Measurements from ENCODE around the gene RAB7B.

The RAB7B gene

DNA sequence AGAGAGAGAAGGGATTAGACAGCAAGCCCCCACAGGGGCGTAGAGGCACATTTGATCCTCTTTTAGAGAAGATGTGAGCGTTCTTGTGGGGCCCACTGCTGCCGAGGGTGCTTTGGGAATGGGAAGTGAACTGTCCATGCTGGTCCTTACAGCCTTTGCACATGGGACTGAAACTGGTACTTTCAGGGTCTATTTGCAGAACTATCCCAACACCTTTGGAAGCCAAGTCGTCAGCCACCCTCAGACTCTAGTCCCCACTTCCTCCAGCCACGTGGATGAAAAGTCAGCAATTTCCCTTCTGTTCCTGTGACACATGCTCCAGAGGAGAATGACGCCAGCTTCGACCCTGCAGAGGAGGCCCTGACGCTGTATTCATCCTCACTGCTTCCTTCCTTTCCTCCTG, 2.6 kb upstream of the RAB7B start:
- TF ChIP-seq, protein P1, sequence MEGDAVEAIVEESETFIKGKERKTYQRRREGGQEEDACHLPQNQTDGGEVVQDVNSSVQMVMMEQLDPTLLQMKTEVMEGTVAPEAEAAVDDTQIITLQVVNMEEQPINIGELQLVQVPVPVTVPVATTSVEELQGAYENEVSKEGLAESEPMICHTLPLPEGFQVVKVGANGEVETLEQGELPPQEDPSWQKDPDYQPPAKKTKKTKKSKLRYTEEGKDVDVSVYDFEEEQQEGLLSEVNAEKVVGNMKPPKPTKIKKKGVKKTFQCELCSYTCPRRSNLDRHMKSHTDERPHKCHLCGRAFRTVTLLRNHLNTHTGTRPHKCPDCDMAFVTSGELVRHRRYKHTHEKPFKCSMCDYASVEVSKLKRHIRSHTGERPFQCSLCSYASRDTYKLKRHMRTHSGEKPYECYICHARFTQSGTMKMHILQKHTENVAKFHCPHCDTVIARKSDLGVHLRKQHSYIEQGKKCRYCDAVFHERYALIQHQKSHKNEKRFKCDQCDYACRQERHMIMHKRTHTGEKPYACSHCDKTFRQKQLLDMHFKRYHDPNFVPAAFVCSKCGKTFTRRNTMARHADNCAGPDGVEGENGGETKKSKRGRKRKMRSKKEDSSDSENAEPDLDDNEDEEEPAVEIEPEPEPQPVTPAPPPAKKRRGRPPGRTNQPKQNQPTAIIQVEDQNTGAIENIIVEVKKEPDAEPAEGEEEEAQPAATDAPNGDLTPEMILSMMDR (IDR thresholded peaks at IDR 0.05; ENCODE audit: low read depth, low read length, missing control alignments), result no peak
- H3K36me3 ChIP-seq (replicated peaks), result no peaks in the 10 kb centered on the region
- in situ Hi-C loops (cut with HindIII; ENCODE audit: low pct_ligation_motif_present, low sequenced_read_pairs), result no loop called here
- no peak for DNase-seq
- no peak overlapping the region for H3K4me3 ChIP-seq (ENCODE audit: low read depth, low read length)
- H3K27me3 ChIP-seq (replicated peaks), result no peaks in the 10 kb centered on the region
- no peak overlapping the region for H3K27ac ChIP-seq

DNA sequence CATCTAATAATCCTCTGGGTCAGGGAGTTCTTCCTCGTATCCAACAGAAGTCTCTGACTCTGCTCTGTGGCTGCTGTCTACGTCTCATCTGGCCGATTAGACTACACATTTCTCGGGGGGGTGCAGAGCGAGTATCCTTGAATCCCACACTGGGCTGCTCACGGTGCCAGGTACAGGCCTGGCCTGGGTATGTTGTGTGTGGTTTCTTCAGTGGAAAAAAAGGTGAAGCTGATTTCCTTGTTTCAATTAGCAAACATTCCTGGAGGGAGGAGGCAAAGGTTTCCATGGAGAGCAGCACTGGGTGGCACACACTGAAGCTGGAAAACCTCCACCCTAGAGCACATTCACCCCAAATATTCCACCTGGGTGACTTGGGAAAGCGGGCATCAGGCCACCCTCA, 2.0 kb upstream of the RAB7B start:
- H3K27me3 ChIP-seq (replicated peaks), result no peaks in the 10 kb centered on the region
- in situ Hi-C loops (cut with HindIII; ENCODE audit: low pct_ligation_motif_present, low sequenced_read_pairs), result no loop called here
- no peak overlapping the region for H3K4me3 ChIP-seq (ENCODE audit: low read depth, low read length)
- TF ChIP-seq, protein P1 (IDR thresholded peaks at IDR 0.05; ENCODE audit: low read depth, low read length, missing control alignments), result no peak
- no peak for DNase-seq
- no peaks in the 10 kb centered on the region for H3K36me3 ChIP-seq (replicated peaks)
- H3K27ac ChIP-seq, result no peak overlapping the region

DNA sequence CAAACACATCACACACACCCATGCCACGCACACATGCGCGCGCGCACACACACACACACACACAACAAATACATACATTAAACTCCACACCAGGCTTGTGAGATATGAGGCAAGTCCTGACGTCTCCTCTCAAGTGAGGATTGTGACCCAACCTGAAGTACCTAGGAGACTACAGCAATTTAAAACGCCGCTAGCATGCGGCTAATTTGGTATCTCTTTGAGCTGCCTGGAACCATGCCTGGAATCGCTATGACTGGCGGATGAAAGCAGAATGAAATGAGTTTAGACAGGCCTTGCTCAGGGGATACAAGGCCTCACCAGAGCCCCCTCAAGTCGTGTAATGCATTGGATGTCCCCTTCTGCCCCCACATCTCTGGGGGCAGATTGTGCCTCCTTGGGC, 1.6 kb upstream of the RAB7B start:
- Histone ChIP-seq H3K4me3 (ENCODE audit: low read depth, low read length) (no peak overlapping the region), H3K27me3 (replicated peaks) (no peaks in the 10 kb centered on the region), H3K27ac (no peak overlapping the region), H3K36me3 (replicated peaks) (no peaks in the 10 kb centered on the region)
- in situ Hi-C loops (cut with HindIII; ENCODE audit: low pct_ligation_motif_present, low sequenced_read_pairs), result no loop called here
- TF ChIP-seq, protein P1 (IDR thresholded peaks at IDR 0.05; ENCODE audit: low read depth, low read length, missing control alignments), result no peak
- DNase-seq, result no peak

DNA sequence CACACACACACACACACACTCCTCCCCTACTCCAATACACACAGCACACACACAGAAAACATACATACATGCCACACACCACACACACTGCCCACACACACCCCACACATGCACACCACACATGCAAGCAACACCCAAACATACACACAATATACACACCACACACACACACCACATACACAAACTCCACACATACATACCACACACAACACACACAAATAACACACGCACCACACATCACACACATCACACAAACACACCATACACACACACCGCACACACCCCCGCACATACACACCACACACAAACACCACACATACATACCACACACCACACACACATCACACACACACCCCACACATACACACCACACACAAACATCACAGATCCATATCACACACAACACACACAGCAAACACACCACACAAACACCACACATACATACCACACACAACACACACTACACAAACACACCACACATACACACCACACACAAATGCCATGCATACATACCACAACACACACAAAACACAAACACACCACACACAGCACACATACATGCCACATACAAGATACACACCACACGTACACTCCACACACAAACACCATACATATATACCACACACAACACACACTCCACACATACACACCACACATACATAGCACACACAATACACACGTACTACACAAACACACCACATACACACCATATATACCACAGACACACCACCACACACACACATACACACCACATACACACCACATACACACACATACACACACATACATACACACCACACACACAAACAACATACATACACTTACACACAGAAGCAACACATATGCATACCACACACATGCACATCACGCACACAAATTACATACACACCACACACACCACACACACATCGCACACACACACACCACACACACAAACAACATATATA, 932 bp upstream of the RAB7B start:
- TF ChIP-seq, protein P1 (IDR thresholded peaks at IDR 0.05; ENCODE audit: low read depth, low read length, missing control alignments), result no peak
- DNase-seq, result no peak
- Histone ChIP-seq H3K4me3 (ENCODE audit: low read depth, low read length) (no peak overlapping the region), H3K36me3 (replicated peaks) (no peaks in the 10 kb centered on the region), H3K27me3 (replicated peaks) (no peaks in the 10 kb centered on the region), H3K27ac (no peak overlapping the region)
- in situ Hi-C loops (cut with HindIII; ENCODE audit: low pct_ligation_motif_present, low sequenced_read_pairs), result no loop called here

DNA sequence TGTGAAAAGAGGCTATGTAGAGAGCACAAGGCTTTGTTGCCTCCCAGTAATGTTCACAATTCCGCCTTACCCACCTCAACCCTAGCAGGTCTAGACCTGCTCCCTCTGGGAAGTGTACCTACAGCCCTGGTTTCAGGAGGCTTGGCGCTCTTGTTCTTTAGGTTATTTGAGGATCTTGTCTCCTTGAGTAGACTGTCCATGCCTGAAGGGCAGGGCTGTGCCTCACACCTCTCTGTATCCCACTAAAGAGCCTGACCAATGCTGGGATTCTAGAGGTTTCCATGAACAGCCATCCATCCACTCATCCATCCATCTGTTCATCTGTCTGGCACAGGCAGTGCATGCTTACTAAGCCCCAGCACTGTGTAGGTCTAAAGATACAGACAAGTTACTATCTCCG, 1.0 kb downstream of the RAB7B start:
- H3K4me3 ChIP-seq (ENCODE audit: low read depth, low read length), result no peak overlapping the region
- no peak overlapping the region for H3K27ac ChIP-seq
- no peaks in the 10 kb centered on the region for H3K27me3 ChIP-seq (replicated peaks)
- no peak for DNase-seq
- in situ Hi-C loops (cut with HindIII; ENCODE audit: low pct_ligation_motif_present, low sequenced_read_pairs), result no loop called here
- TF ChIP-seq, protein P1 (IDR thresholded peaks at IDR 0.05; ENCODE audit: low read depth, low read length, missing control alignments), result no peak
- H3K36me3 ChIP-seq (replicated peaks), result no peaks in the 10 kb centered on the region
